ENCODE results near the gene CAPN12.

- TF ChIP-seq CTCF (conservative IDR thresholded peaks at IDR 0.05) (no peak), EZH2 (IDR thresholded peaks at IDR 0.05; ENCODE audit: low read depth) (no peak)
Measured at GRCh38 chr19:38741670-38742069, 2.6 kb downstream of the CAPN12 start.

Data from PC-9 (cell line).